HEK293T (cell line): ENCODE results near the gene ATP13A5.

Source experiments
- CTCF ChIA-PET: fragments of 350-600 bp; formaldehyde crosslinking; extraction: SDS; loops from one replicate; lab custom pipeline; 2021; ENCODE audit warnings: antibody characterized with exemption, inconsistent platforms; lab: Yijun Ruan, JAX
- POLR2A ChIA-PET: fragments of 350-600 bp; formaldehyde crosslinking; extraction: SDS; loops from one replicate; lab custom pipeline; 2020; ENCODE audit warnings: antibody characterized with exemption, inconsistent platforms; lab: Yijun Ruan, JAX
- DNase-seq: peaks from one replicate; pipeline ENCODE4 v3.0.0; 2012; ENCODE audit warnings: mixed read lengths; ENCODE audit errors: extremely low spot score
- ARNT ChIP-seq: fragments of 450-650 bp; IDR thresholded peaks from 2 replicates; pipeline ENCODE4 v1.6.1; 2017; ENCODE audit warnings: mild to moderate bottlenecking
- BHLHE40 ChIP-seq: fragments of 450-650 bp; IDR thresholded peaks from 2 replicates; pipeline ENCODE4 v1.6.1; 2016; ENCODE audit warnings: mild to moderate bottlenecking, moderate library complexity, borderline replicate concordance
- CTBP1 ChIP-seq: fragments of 450-650 bp; IDR thresholded peaks from 2 replicates; pipeline ENCODE4 v1.6.1; 2016; ENCODE audit warnings: borderline replicate concordance
- ELF4 ChIP-seq: fragments of 450-650 bp; IDR thresholded peaks from 2 replicates; pipeline ENCODE4 v1.6.1; 2017; ENCODE audit warnings: antibody characterized with exemption
- FOXA1 ChIP-seq: fragments of 450-650 bp; IDR thresholded peaks from 2 replicates; pipeline ENCODE4 v1.6.1; 2016; ENCODE audit warnings: mild to moderate bottlenecking
- FOXK2 ChIP-seq: fragments of 450-650 bp; IDR thresholded peaks from 2 replicates; pipeline ENCODE4 v1.6.1; 2016; ENCODE audit warnings: mild to moderate bottlenecking
- FOXM1 ChIP-seq: fragments of 450-650 bp; IDR thresholded peaks from 2 replicates; pipeline ENCODE4 v1.6.1; 2017; ENCODE audit warnings: mild to moderate bottlenecking, borderline replicate concordance
- HDGF ChIP-seq: fragments of 450-650 bp; IDR thresholded peaks from 2 replicates; pipeline ENCODE4 v1.6.1; 2017; ENCODE audit warnings: antibody characterized with exemption, borderline replicate concordance
- L3MBTL2 ChIP-seq: fragments of 450-650 bp; conservative IDR thresholded peaks from 2 replicates; pipeline ENCODE4 v1.6.1; 2016; ENCODE audit warnings: mild to moderate bottlenecking
- LEF1 ChIP-seq: fragments of 450-650 bp; IDR thresholded peaks from 2 replicates; pipeline ENCODE4 v1.6.1; 2017; ENCODE audit warnings: mild to moderate bottlenecking, borderline replicate concordance
- NFRKB ChIP-seq: fragments of 450-650 bp; IDR thresholded peaks from 2 replicates; pipeline ENCODE4 v1.6.1; 2016; ENCODE audit warnings: mild to moderate bottlenecking, moderate library complexity
- PKNOX1 ChIP-seq: fragments of 450-650 bp; IDR thresholded peaks from 2 replicates; pipeline ENCODE4 v1.6.1; 2016
- SP1 ChIP-seq: fragments of 450-650 bp; IDR thresholded peaks from 2 replicates; pipeline ENCODE4 v1.6.1; 2017
- SUZ12 ChIP-seq: fragments of 450-650 bp; IDR thresholded peaks from 2 replicates; pipeline ENCODE4 v1.6.1; 2016; ENCODE audit warnings: mild to moderate bottlenecking
- TARDBP ChIP-seq: fragments of 450-650 bp; IDR thresholded peaks from 2 replicates; pipeline ENCODE4 v1.6.1; 2016
- ZNF384 ChIP-seq: fragments of 450-650 bp; IDR thresholded peaks from 2 replicates; pipeline ENCODE4 v1.6.1; 2016

The ATP13A5 gene

DNA sequence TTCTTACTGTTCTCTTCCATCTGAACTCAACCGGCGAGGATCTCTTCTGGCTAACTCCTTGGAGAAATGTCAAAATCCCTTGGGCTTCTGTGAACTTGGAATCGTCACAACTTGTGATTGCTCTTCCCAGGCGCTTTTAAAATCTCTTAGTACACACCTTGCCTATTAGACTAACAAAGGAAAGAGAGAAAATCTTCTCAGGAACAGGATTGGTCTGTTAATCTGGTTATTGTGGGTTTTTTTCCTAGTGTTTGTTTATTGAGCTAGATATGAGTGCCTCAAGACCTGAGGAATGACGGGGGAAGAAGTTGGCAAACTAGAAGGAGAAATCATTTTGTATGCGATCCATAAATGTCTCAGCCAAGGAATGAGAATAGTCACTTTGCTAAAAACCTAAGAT lies at the start of gene ATP13A5:
Gene ATP13A5, minus strand, starts transcription at position 48 of the 400 bp plus-strand sequence. Its CDS starts 28 bp downstream, at position 20.
- TF ChIP-seq FOXK2: no peak
- DNase-seq: no peak
- POLR2A ChIA-PET: no interaction called here

DNA sequence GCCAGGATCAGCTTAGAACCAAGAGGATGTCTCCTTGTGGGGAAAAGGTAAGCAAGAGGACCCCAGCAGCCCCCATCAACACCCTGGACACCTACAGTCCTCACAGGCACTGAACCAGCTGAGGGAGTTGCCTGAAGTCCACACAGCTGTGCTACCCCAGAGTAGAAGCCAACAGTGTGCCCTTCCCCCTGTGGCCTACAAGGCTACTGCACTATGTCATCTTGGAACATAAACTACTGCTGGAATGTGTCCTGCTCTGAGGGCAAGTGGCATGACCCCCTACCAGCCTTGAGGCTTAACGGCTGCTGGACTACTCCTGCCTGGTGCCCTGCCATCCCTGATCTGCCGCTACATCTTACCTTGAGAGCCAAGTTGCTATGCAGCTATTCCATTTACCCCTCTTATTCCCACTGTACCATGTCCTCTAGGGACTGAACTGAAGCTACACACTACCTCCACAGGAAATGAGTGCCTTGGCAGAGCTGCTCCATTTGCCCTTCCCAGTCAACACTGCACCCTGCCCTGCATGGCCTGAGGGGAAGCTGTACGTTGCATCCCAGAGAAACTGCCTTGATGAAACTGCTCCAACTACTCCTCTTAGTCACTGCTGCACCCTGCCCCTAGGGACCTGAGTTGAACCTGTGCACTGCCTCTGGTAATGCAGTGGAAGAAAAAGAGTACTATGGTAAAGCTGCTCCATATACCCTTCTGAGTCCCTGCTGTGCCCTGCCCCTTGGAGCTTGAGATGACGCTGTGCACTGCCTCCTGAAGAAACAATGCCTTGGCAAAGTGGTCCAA lies 40.2 kb upstream of the ATP13A5 start:
- POLR2A ChIA-PET: no interaction called here
- TF ChIP-seq SUZ12: no peak
- TF ChIP-seq ARNT: no peak
- no peak for TF ChIP-seq TARDBP
- TF ChIP-seq ELF4: no peak
- TF ChIP-seq FOXM1: no peak
- TF ChIP-seq SP1: no peak
- TF ChIP-seq HDGF: no peak
- no peak for TF ChIP-seq FOXA1
- TF ChIP-seq ZNF384: no peak
- no peak for TF ChIP-seq FOXK2
- no peak for TF ChIP-seq L3MBTL2
- CTCF ChIA-PET: no interaction called here

More for the DNA sequence above, at the start of gene ATP13A5:
- CTCF ChIA-PET: no interaction called here

GRCh38 chr3:193416629-193417028 lies 38.1 kb upstream of the ATP13A5 start:
- TF ChIP-seq FOXK2 (no peak), FOXM1 (no peak), CTBP1 (no peak), SUZ12 (no peak), BHLHE40 (no peak), ZNF384 (no peak), TARDBP (no peak), L3MBTL2 (no peak), ARNT (no peak), ELF4 (no peak), PKNOX1 (no peak), LEF1 (no peak), SP1 (no peak), FOXA1 (no peak), NFRKB (no peak), HDGF (no peak)
- DNase-seq: no peak
- ChIA-PET POLR2A (no interaction called here), CTCF (no interaction called here)

More for the DNA sequence above, 40.2 kb upstream of the ATP13A5 start:
- DNase-seq: no peak

- POLR2A ChIA-PET: no interaction called here
- no peak for TF ChIP-seq ELF4
- no peak for TF ChIP-seq L3MBTL2
- TF ChIP-seq LEF1: no peak
- CTCF ChIA-PET: no interaction called here
- DNase-seq: no peak
Observed at GRCh38 chr3:193407688-193408087, 29.1 kb upstream of the ATP13A5 start.

- CTCF ChIA-PET: no interaction called here
- POLR2A ChIA-PET: no interaction called here
- no peak for DNase-seq
- TF ChIP-seq CTBP1: no peak
- TF ChIP-seq NFRKB: no peak
- no peak for TF ChIP-seq ARNT
- no peak for TF ChIP-seq SUZ12
- no peak for TF ChIP-seq PKNOX1
- TF ChIP-seq FOXK2: no peak
- no peak for TF ChIP-seq BHLHE40
- TF ChIP-seq FOXM1: no peak
- no peak for TF ChIP-seq ZNF384
- TF ChIP-seq LEF1: no peak
- no peak for TF ChIP-seq TARDBP
- no peak for TF ChIP-seq SP1
- TF ChIP-seq ELF4: no peak
- no peak for TF ChIP-seq FOXA1
- TF ChIP-seq HDGF: no peak
- no peak for TF ChIP-seq L3MBTL2
Observed at GRCh38 chr3:193407112-193407511, 28.6 kb upstream of the ATP13A5 start.

GRCh38 chr3:193403307-193403706 lies 24.8 kb upstream of the ATP13A5 start:
- ChIA-PET POLR2A (no interaction called here), CTCF (no interaction called here)
- no peak for DNase-seq
- no peak for TF ChIP-seq PKNOX1
- TF ChIP-seq CTBP1: no peak
- TF ChIP-seq BHLHE40: no peak
- TF ChIP-seq NFRKB: no peak
- no peak for TF ChIP-seq FOXA1
- TF ChIP-seq TARDBP: no peak
- no peak for TF ChIP-seq SUZ12
- no peak for TF ChIP-seq HDGF
- TF ChIP-seq ZNF384: no peak
- TF ChIP-seq FOXM1: no peak

DNA sequence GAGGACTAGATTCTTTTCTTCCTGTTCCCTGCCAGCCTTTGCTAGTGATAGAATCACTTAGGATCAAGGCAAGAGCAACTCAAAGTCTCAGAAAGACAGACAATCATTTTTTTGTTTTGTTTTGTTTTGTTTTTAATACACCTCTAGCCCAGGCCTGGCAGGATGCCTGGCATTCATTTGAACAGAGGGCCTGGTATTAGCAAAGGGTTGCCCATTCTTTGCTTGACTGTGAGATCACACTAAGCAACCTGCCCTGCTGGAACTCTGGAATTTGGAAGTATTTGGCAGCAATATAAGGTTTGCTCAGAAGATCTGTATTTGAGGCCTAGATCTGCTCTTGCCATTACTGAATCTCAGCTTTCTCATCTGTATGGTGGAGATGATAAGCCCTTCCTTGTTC lies 21.8 kb upstream of the ATP13A5 start:
- no peak for DNase-seq
- CTCF ChIA-PET: no interaction called here
- POLR2A ChIA-PET: no interaction called here
- TF ChIP-seq FOXA1: no peak
